Endothelial cell of umbilical vein (primary cell): ENCODE data around the gene PPP1CA.
"Not testable (repeated sequence)": the region's sequence is repeated elsewhere in the genome, so short reads cannot be mapped to it uniquely, and the experiment has no call there.

Source experiments
- EZH2 ChIP-seq: IDR thresholded peaks from 2 replicates; pipeline ENCODE4 v1.6.1; 2012; ENCODE audit warnings: borderline replicate concordance, low read depth, mild to moderate bottlenecking, moderate library complexity, low read length, inconsistent platforms; ENCODE audit not compliant: severe bottlenecking
- TF ChIP-seq, protein P1 (sequence below), 2 donors: IDR thresholded peaks; 1 replicate in 1 of 2; 2 replicates in 1 of 2; pipeline ENCODE4 v1.5.1; 2011; ENCODE audit warnings: low read length in 2 of 2, mild to moderate bottlenecking in 2 of 2, moderate library complexity in 2 of 2, control low read depth in 1 of 2, inconsistent platforms in 1 of 2, low read depth in 1 of 2; ENCODE audit not compliant: insufficient read depth in 1 of 2; ENCODE audit errors: extremely low read depth in 1 of 2

DNA sequence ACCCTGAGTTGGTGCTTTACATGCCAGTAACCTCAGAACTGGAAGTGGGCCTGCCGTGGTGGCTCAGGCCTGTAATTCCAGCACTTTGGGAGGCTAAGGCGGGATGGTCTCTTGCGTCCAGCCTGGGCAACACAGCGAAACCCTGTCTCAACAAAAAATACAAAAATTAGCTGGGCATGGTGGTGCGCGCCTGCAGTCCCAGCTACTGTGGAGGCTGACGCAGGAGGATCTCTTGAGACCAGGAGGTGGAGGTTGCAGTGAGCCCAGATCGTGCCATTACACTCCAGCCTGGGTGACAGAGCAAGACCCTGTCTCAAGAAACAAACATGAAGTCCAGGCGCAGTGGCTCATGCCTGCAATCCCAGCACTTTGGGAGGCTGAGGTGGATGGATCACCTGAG is 1.4 kb upstream of the PPP1CA start:
- TF ChIP-seq, protein P1, sequence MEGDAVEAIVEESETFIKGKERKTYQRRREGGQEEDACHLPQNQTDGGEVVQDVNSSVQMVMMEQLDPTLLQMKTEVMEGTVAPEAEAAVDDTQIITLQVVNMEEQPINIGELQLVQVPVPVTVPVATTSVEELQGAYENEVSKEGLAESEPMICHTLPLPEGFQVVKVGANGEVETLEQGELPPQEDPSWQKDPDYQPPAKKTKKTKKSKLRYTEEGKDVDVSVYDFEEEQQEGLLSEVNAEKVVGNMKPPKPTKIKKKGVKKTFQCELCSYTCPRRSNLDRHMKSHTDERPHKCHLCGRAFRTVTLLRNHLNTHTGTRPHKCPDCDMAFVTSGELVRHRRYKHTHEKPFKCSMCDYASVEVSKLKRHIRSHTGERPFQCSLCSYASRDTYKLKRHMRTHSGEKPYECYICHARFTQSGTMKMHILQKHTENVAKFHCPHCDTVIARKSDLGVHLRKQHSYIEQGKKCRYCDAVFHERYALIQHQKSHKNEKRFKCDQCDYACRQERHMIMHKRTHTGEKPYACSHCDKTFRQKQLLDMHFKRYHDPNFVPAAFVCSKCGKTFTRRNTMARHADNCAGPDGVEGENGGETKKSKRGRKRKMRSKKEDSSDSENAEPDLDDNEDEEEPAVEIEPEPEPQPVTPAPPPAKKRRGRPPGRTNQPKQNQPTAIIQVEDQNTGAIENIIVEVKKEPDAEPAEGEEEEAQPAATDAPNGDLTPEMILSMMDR (IDR thresholded peaks at IDR 0.05; ENCODE audit: extremely low read depth in 1 of 2, insufficient read depth in 1 of 2, low read depth in 1 of 2, low read length in 2 of 2) = not testable (repeated sequence)
- TF ChIP-seq EZH2 = not testable (repeated sequence)
